ENCODE data around the gene RNU2-63P. TPM values are rescaled to one million over a fixed set of nuclear protein-coding genes. Genes with fewer than 3 reads are reported as not detected.

The RNU2-63P gene
- total RNA-seq, 4 donors from 2014 or later = not detected

DNA sequence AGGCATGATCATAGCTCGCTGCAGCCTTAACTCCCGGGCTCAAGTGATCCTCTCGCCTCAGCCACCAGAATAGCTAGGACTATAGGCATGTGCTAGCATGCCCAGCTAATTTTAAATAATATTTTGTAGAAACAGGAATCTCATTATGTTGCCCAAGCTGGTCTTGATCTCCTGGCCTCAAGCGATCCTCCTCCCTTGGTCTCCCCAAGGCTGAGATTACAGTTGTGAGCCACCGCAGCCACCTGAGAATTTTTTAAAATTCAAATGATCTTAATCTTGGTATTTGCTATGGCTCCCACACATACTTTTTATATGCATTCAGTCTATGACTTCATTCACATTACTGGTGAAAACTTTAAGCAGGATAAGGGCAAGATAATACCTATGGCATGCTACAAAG is 26.1 kb upstream of the RNU2-63P start:
- no peak for TF ChIP-seq CTCF (IDR thresholded peaks at IDR 0.05; ENCODE audit: low read depth)

- no peak for TF ChIP-seq CTCF (IDR thresholded peaks at IDR 0.05; ENCODE audit: low read depth)
Measured at GRCh38 chr2:88038263-88039105, 22.1 kb upstream of the RNU2-63P start.

DNA sequence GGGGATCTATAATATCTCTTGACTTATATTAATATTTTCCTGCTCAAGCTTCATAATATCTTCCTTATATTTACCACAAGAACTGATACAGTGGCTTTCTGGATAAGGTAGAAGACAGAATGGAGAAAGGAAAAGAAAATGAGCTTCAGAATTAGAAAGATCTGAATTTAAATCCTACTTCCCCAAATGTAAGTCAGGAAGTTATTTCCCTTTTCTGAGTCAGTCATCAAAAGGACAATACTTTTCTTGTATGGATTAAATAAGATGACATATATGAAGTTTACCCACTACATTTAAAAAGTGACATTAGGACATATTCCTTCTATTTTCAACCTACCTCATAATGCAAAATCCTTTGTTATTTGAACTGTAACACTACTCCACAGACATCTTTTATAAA is 20.3 kb upstream of the RNU2-63P start:
- no peak for TF ChIP-seq CTCF (IDR thresholded peaks at IDR 0.05; ENCODE audit: low read depth)

GRCh38 chr2:88036182-88036581 is 19.8 kb upstream of the RNU2-63P start:
- no peak for TF ChIP-seq CTCF (IDR thresholded peaks at IDR 0.05; ENCODE audit: low read depth)

DNA sequence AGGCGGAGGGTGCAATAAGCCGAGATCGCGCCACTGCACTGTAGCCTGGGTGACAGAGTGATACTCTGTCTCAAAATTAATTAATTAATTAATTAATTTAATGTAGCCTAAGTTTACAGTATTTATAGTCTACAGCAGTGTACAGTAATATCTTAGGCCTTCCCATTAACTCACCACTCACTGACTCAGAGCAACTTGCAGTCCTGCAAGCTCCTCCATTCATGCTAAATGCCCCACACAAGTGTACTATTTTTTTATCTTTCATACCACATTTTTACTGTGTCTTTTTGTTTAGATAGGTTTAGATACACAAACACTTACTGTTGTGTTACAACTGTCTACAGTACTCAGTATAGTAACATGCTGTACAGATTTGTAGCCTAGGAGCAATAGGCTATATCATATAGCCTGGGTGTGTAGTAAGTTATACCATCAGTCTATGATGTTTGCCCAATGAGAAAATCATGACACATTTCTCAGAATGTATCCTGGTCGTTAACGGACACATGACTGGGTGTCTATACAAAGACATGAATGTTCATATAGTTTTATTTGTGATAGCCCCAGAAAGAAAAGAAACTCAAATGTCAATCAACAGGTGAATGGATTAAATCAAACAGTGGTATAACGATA is 15.8 kb upstream of the RNU2-63P start:
- TF ChIP-seq CTCF (IDR thresholded peaks at IDR 0.05; ENCODE audit: low read depth) = no peak

DNA sequence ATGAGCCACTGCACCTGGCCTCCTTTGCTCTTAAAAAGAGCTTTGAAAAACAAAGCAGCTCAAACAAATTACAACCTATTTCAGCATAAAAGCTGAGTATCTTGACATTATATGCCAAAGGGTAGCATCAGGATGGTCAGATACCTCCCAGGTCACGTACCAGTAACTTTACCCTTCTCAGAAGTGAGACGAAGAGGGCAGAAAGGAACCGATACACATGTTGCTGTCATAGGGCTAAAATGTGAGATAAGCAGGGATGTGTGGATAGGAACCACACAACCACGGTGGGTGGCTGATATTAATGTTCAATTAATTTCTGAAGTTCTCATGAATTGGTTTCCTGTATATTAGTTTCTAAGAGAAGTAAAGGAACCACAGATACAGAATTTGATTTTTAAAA is 12.6 kb upstream of the RNU2-63P start:
- no peak for TF ChIP-seq CTCF (IDR thresholded peaks at IDR 0.05; ENCODE audit: low read depth)

- TF ChIP-seq CTCF (IDR thresholded peaks at IDR 0.05; ENCODE audit: low read depth) = no peak
Measured at GRCh38 chr2:88027697-88028389, 11.5 kb upstream of the RNU2-63P start.

Measured in subcutaneous adipose tissue (tissue), 4 donors.